ENCODE results near the gene IARS2. TPM values are rescaled to one million over a fixed set of nuclear protein-coding genes. Genes with fewer than 3 reads are reported as not detected.

IARS2 gene
- total RNA-seq, 1 experiment from 2014 or later = 72.9 TPM

GRCh38 chr1:220045356-220046051, 48.4 kb upstream of the IARS2 start:
- H3T11ph ChIP-seq (ENCODE audit: low read length) = no peak overlapping the region
- peak overlapping the region; percentile 58 for H3K4me2 ChIP-seq (ENCODE audit: insufficient read depth, insufficient read length, low read length)
- H3K79me2 ChIP-seq (ENCODE audit: insufficient read depth, low read length) = peaks cover 14% of the 10 kb centered on the region; the same call in 1 of the 2 replicates
- H3K27me3 ChIP-seq (ENCODE audit: insufficient read depth, low read length) = no peaks in the 10 kb centered on the region
- peak overlapping the region; percentile 73 for H3K9ac ChIP-seq (ENCODE audit: extremely low read depth, insufficient read length, low read length)
- no peak overlapping the region for H4K91ac ChIP-seq (ENCODE audit: insufficient read length, low read depth, low read length)
- H3K9me3 Mint-ChIP-seq = no peaks in the 10 kb centered on the region
- peaks cover 0 to 13% (median 0%) of the 10 kb centered on the region in 3 experiments; a peak in 4 of 7 replicates for H3K36me3 Mint-ChIP-seq (ENCODE audit: insufficient read depth in 1 of 3, low read depth in 3 of 3)
- no peak overlapping the region for H2BK20ac ChIP-seq (ENCODE audit: low read depth, low read length, poor library complexity, severe bottlenecking)
- H4K20me1 ChIP-seq (ENCODE audit: control insufficient read depth, insufficient read depth, insufficient read length) = no peaks in the 10 kb centered on the region
- no peak overlapping the region for H2AFZ ChIP-seq (ENCODE audit: low read length)
- no peaks in the 10 kb centered on the region for H3K9me3 ChIP-seq (ENCODE audit: control insufficient read depth, low read depth, low read length)
- H3K14ac ChIP-seq (ENCODE audit: insufficient read depth, low read length) = peak overlapping the region; percentile 24; the same call in 1 of the 2 replicates
- no peak overlapping the region for H2BK12ac ChIP-seq (ENCODE audit: insufficient read length, low read depth, low read length)
- no peaks in the 10 kb centered on the region for H3K27me3 Mint-ChIP-seq (ENCODE audit: low read depth)
- no peaks in the 10 kb centered on the region for H3K4me1 ChIP-seq (ENCODE audit: insufficient read depth, low read length)
- no peak overlapping the region for H4K8ac ChIP-seq (replicated peaks; ENCODE audit: insufficient read length, low read depth, low read length)
- H2BK120ac ChIP-seq (ENCODE audit: low read depth, low read length, poor library complexity, severe bottlenecking) = no peak overlapping the region
- no peak for DNase-seq
- H2AK5ac ChIP-seq (ENCODE audit: insufficient read length, low read length) = no peak overlapping the region
- WGBS (ENCODE audit: extremely low coverage, insufficient read length, low lambda C conversion rate) = no CpG with 5 or more reads among the region's 17 CpGs
- no peak overlapping the region for H3K23ac ChIP-seq (ENCODE audit: insufficient read length, low read depth, low read length)
- peak overlapping the region; percentile 70 to 97 (median 96); a peak in 6 of 7 replicates for H3K27ac Mint-ChIP-seq
- H3K56ac ChIP-seq (ENCODE audit: insufficient read length, low read depth, low read length) = no peak overlapping the region
- peak overlapping the region; percentile 87 to 93 for H3K4me3 Mint-ChIP-seq
- H2BK15ac ChIP-seq (ENCODE audit: low read depth, low read length) = no peak overlapping the region
- H3K79me1 ChIP-seq (ENCODE audit: insufficient read depth, low read depth, low read length, poor library complexity, severe bottlenecking) = peaks cover 3% of the 10 kb centered on the region
- no peak overlapping the region for H4K5ac ChIP-seq (ENCODE audit: insufficient read length, low read depth, low read length)
- no peak overlapping the region for H3K18ac ChIP-seq (ENCODE audit: insufficient read length, low read depth, low read length)
- no peak overlapping the region for H3K4ac ChIP-seq (ENCODE audit: low read depth, low read length)
- no peak overlapping the region for H3K27ac ChIP-seq (ENCODE audit: insufficient read length, low read depth, low read length)
- H3K4me1 Mint-ChIP-seq = peaks cover 6 to 11% of the 10 kb centered on the region in 2 experiments; a peak in 3 of 4 replicates
- H2BK5ac ChIP-seq (ENCODE audit: insufficient read length, low read length) = no peak overlapping the region
- no peaks in the 10 kb centered on the region for H3K23me2 ChIP-seq (ENCODE audit: insufficient read length, low read depth, low read length, poor library complexity, severe bottlenecking)
- TF ChIP-seq, protein P1, sequence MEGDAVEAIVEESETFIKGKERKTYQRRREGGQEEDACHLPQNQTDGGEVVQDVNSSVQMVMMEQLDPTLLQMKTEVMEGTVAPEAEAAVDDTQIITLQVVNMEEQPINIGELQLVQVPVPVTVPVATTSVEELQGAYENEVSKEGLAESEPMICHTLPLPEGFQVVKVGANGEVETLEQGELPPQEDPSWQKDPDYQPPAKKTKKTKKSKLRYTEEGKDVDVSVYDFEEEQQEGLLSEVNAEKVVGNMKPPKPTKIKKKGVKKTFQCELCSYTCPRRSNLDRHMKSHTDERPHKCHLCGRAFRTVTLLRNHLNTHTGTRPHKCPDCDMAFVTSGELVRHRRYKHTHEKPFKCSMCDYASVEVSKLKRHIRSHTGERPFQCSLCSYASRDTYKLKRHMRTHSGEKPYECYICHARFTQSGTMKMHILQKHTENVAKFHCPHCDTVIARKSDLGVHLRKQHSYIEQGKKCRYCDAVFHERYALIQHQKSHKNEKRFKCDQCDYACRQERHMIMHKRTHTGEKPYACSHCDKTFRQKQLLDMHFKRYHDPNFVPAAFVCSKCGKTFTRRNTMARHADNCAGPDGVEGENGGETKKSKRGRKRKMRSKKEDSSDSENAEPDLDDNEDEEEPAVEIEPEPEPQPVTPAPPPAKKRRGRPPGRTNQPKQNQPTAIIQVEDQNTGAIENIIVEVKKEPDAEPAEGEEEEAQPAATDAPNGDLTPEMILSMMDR (conservative IDR thresholded peaks at IDR 0.05) = no peak
